Hindlimb muscle (tissue), 1 donor: ENCODE results near the gene UPB1. TPM values are rescaled to one million over a fixed set of nuclear protein-coding genes. Genes with fewer than 3 reads are reported as not detected.
A peak's percentile ranks its signal among the peaks of the same experiment; 100 is the strongest.
"Not testable (repeated sequence)": the region's sequence is repeated elsewhere in the genome, so short reads cannot be mapped to it uniquely, and the experiment has no call there.

Experiments
- DNase-seq: peaks from one replicate; pipeline ENCODE4 v3.0.0-alpha.2; 2013
- polyA plus RNA-seq: library from polyadenylated mRNA; unstranded; fragments of 120-200 nt; gene quantifications from one replicate; pipeline ENCODE4 v1.2.1, GENCODE V29; 2013; ENCODE audit not compliant: insufficient read length

UPB1 gene
- polyA plus RNA-seq, 1 donor: 0.40 TPM

- DNase-seq: no peak
Measured at GRCh38 chr22:24504956-24505736, 10.0 kb downstream of the UPB1 start.

GRCh38 chr22:24506802-24507438, 11.8 kb downstream of the UPB1 start:
- no peak for DNase-seq

GRCh38 chr22:24507716-24508115, 12.6 kb downstream of the UPB1 start:
- DNase-seq: no peak

GRCh38 chr22:24510637-24511625, 15.8 kb downstream of the UPB1 start:
- DNase-seq: no peak

GRCh38 chr22:24512043-24512442, 16.9 kb downstream of the UPB1 start:
- DNase-seq: no peak

GRCh38 chr22:24513378-24514240, 18.5 kb downstream of the UPB1 start:
- DNase-seq: no peak

GRCh38 chr22:24514241-24515026, 19.3 kb downstream of the UPB1 start:
- DNase-seq: no peak

- DNase-seq: no peak
Measured at GRCh38 chr22:24515027-24515338, 19.9 kb downstream of the UPB1 start.

GRCh38 chr22:24516301-24516737, 21.2 kb downstream of the UPB1 start:
- DNase-seq: peak; percentile 77

- DNase-seq: no peak
Measured at GRCh38 chr22:24517446-24517845, 22.3 kb downstream of the UPB1 start.

- DNase-seq: no peak
Measured at GRCh38 chr22:24518228-24518627, 23.1 kb downstream of the UPB1 start.

GRCh38 chr22:24518771-24519485, 23.8 kb downstream of the UPB1 start:
- DNase-seq: no peak

GRCh38 chr22:24519496-24519895, 24.4 kb downstream of the UPB1 start:
- no peak for DNase-seq

GRCh38 chr22:24521791-24522245, 26.7 kb downstream of the UPB1 start:
- DNase-seq: no peak

GRCh38 chr22:24523873-24524272, 28.7 kb downstream of the UPB1 start:
- DNase-seq: no peak

- peak; percentile 59 for DNase-seq
Measured at GRCh38 chr22:24525416-24526037, 30.4 kb downstream of the UPB1 start.

GRCh38 chr22:24526191-24526590, 31.1 kb downstream of the UPB1 start:
- no peak for DNase-seq

GRCh38 chr22:24529898-24530297, 34.8 kb downstream of the UPB1 start:
- no peak for DNase-seq

- not testable (repeated sequence) for DNase-seq
Measured at GRCh38 chr22:24530968-24531367, 35.8 kb downstream of the UPB1 start.

GRCh38 chr22:24532075-24532474, 36.9 kb downstream of the UPB1 start:
- no peak for DNase-seq
